Stomach (tissue), 9 donors: ENCODE measurements around the gene PPP1R13B. TPM values are rescaled to one million over a fixed set of nuclear protein-coding genes. Genes with fewer than 3 reads are reported as not detected.

ENCODE experiments used
- DNase-seq, 2 donors: peaks; one replicate each; pipeline versions ENCODE4 v3.0.0 to v3.0.0-alpha.2; 2013 to 2019
- H3K27ac ChIP-seq, 5 donors: fragments of 200-600 bp in 4 of 5; sonication (generic) in 4 of 5; one replicate each; pipeline ENCODE4 v1.5.1; 2013 to 2019; ENCODE audit warnings: mild to moderate bottlenecking in 1 of 5, moderate library complexity in 1 of 5
- H3K27me3 ChIP-seq, 3 donors: fragments of 200-600 bp; sonication (generic); one replicate each; pipeline ENCODE4 v1.5.1; 2017 to 2019; ENCODE audit warnings: mixed run types in 1 of 3
- H3K36me3 ChIP-seq, 4 donors: fragments of 200-600 bp; sonication (generic); 1 replicate in 3 of 4; 2 replicates in 1 of 4; pipeline ENCODE4 v1.5.1; 2016 to 2019
- H3K4me1 ChIP-seq, 4 donors: fragments of 200-600 bp; sonication (generic); one replicate each; pipeline ENCODE4 v1.5.1; 2016 to 2019
- H3K4me3 ChIP-seq, 4 donors: fragments of 200-600 bp; sonication (generic) in 3 of 4; one replicate each; pipeline ENCODE4 v1.5.1; 2016 to 2019; ENCODE audit warnings: mild to moderate bottlenecking in 1 of 4
- H3K9me3 ChIP-seq, 4 donors: fragments of 200-600 bp; sonication (generic); one replicate each; pipeline ENCODE4 v1.5.1; 2016 to 2019
- CTCF ChIP-seq, 7 experiments: fragments of 450-650 bp in 4 of 7; fragments of 200-600 bp in 3 of 7; sonication (generic) in 3 of 7; IDR thresholded peaks; one replicate each; pipeline ENCODE4 v1.5.1; 2016 to 2019; ENCODE audit warnings: antibody characterized with exemption in 7 of 7, control low read depth in 2 of 7, mild to moderate bottlenecking in 1 of 7
- EP300 ChIP-seq: sonication (generic); formaldehyde crosslinking; IDR thresholded peaks from one replicate; pipeline ENCODE4 v1.6.1; 2017; ENCODE audit warnings: antibody characterized with exemption
- POLR2A ChIP-seq, 4 donors: fragments of 450-650 bp; IDR thresholded peaks; one replicate each; pipeline ENCODE4 v1.6.1; 2016; ENCODE audit warnings: antibody characterized with exemption in 4 of 4, control low read depth in 2 of 4, mild to moderate bottlenecking in 1 of 4, moderate library complexity in 1 of 4
- POLR2AphosphoS5 ChIP-seq, 3 donors: sonication (generic); formaldehyde crosslinking; IDR thresholded peaks; one replicate each; pipeline ENCODE4 v1.6.1; 2016; ENCODE audit warnings: antibody characterized with exemption in 3 of 3
- WGBS, 5 donors: extraction: QIAGEN DNeasy Blood & Tissue Kit in 3 of 5; methylation state at CpG; one replicate each; pipeline versions ENCODE4 v1.1.5 to v1.1.7; 2013 to 2018; 5-methylcytosine and 5-hydroxymethylcytosine counted together
- intact Hi-C: fragments of 100-400 bp; cut with DNase I; formaldehyde crosslinking; loops from one replicate; pipeline ENCODE4 v1.15.1; 2023; ENCODE audit warnings: low total_unique reads
- polyA plus RNA-seq, 3 donors: library from polyadenylated mRNA; stranded (reverse); fragments of 200-250 nt; gene quantifications; one replicate each; pipeline ENCODE4 v1.2.3, GENCODE V29; 2013
- total RNA-seq, 5 donors: library from RNA; depleted of rRNA; stranded (reverse); fragments of >200 nt; gene quantifications; one replicate each; pipeline versions ENCODE4 v1.1.0 to v1.2.3, GENCODE V29; 2014 to 2016
- donor health status: healthy with polysubstance abuse.
- donor health status: Bipolar disorder and iron deficiency.
- donor health status: healthy.

Gene PPP1R13B
- total and polyA plus RNA-seq, 8 donors = 10.8 to 84.0 (median 18.3) TPM

DNA sequence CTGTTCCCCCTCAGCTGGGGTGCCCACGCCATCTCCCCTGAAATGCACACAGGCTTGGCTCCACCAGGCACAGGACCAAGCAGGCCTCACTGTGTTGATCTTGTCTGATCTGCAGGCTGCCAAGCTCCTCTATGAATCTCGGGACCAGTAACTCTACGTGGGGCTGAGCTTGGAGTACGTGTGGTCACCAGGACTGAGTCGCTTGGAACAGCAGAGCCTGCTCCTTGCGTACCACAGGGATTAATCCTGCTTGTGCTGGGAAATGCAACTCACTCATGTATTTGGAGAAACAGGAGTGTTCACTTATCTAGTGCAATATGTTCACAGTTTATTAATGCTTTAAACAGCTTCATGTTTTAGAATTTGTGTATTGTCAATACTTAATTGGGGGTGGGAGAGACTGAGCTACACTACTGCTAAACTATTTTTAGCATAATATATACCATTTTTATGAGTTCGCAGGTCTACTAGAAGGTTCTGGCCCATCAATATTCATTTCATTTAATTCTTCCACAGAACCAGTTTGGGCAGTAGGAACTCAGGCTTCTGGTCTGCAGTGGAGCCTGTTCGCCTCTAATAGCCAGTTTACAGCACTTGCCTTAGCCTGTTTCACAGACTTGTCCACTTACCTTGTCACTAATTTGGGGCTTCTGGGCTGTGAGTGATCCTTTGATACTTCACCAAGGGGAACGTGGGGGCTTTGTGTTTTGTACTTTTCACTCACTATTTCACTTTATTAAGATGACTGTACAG, 114.3 kb downstream of the PPP1R13B start:
- intact Hi-C loops = no loop called here
- Histone ChIP-seq H3K27me3 (no peaks in the 10 kb centered on the region), H3K36me3 (peaks cover 50 to 99% (median 94%) of the 10 kb centered on the region in 4 donors), H3K27ac (peak overlapping the region in 2 of 5 donors; percentile 81 to 87), H3K4me1 (peaks cover 43 to 90% (median 71%) of the 10 kb centered on the region in 4 donors), H3K9me3 (no peaks in the 10 kb centered on the region), H3K4me3 (no peak overlapping the region)
- no peak for DNase-seq
- TF ChIP-seq EP300 (no peak), POLR2AphosphoS5 (IDR thresholded peaks at IDR 0.05) (peak in 1 of 3 donors; percentile 57), CTCF (IDR thresholded peaks at IDR 0.05) (no peak)
- 72 to 86% (median 80%) methylated on average over 9 of the region's 9 CpGs for WGBS, 5 donors

- DNase-seq = no peak
- Histone ChIP-seq H3K36me3 (peaks cover 47 to 99% (median 92%) of the 10 kb centered on the region in 4 donors), H3K4me1 (peaks cover 52 to 90% (median 71%) of the 10 kb centered on the region in 4 donors), H3K27me3 (no peaks in the 10 kb centered on the region), H3K27ac (peak overlapping the region in 2 of 5 donors; percentile 47 to 69), H3K4me3 (no peak overlapping the region), H3K9me3 (no peaks in the 10 kb centered on the region)
- 85 to 92% (median 88%) methylated on average over 19 to 24 of the region's 24 CpGs for WGBS, 5 donors
- intact Hi-C loops = no loop called here
- TF ChIP-seq POLR2A (IDR thresholded peaks at IDR 0.05) (no peak), CTCF (IDR thresholded peaks at IDR 0.05) (no peak), EP300 (no peak), POLR2AphosphoS5 (IDR thresholded peaks at IDR 0.05) (no peak)
Measured at GRCh38 chr14:103731916-103732867, 115.2 kb downstream of the PPP1R13B start.

- Histone ChIP-seq H3K9me3 (no peaks in the 10 kb centered on the region), H3K4me3 (no peak overlapping the region), H3K27ac (peak overlapping the region in 2 of 5 donors; percentile 47 to 69), H3K4me1 (peaks cover 48 to 87% (median 70%) of the 10 kb centered on the region in 4 donors), H3K36me3 (peaks cover 43 to 96% (median 86%) of the 10 kb centered on the region in 4 donors), H3K27me3 (no peaks in the 10 kb centered on the region)
- WGBS, 5 donors = 87 to 94% (median 94%) methylated on average over 15 of the region's 15 CpGs
- TF ChIP-seq EP300 (no peak), POLR2A (IDR thresholded peaks at IDR 0.05) (no peak), POLR2AphosphoS5 (IDR thresholded peaks at IDR 0.05) (no peak), CTCF (IDR thresholded peaks at IDR 0.05) (no peak)
- no peak for DNase-seq
- intact Hi-C loops = no loop called here
Measured at GRCh38 chr14:103731481-103731880, 115.9 kb downstream of the PPP1R13B start.

- Histone ChIP-seq H3K9me3 (no peaks in the 10 kb centered on the region), H3K27me3 (no peaks in the 10 kb centered on the region), H3K4me1 (peaks cover 39 to 87% (median 67%) of the 10 kb centered on the region in 4 donors), H3K36me3 (peaks cover 45 to 96% (median 86%) of the 10 kb centered on the region in 4 donors), H3K4me3 (no peak overlapping the region), H3K27ac (peak overlapping the region in 3 of 5 donors; percentile 40 to 69 (median 40))
- intact Hi-C loops = no loop called here
- whole genome bisulfite sequencing, 5 donors = 35 to 63% (median 52%) methylated on average over 9 to 15 of the region's 15 CpGs
- TF ChIP-seq EP300 (no peak), POLR2AphosphoS5 (IDR thresholded peaks at IDR 0.05) (peak in 2 of 3 donors; percentile 50 to 73), POLR2A (IDR thresholded peaks at IDR 0.05) (no peak), CTCF (IDR thresholded peaks at IDR 0.05) (no peak)
- peak in 1 of 2 donors; percentile 74 for DNase-seq
Measured at GRCh38 chr14:103730490-103731035, 116.8 kb downstream of the PPP1R13B start.
